Activated naive CD4-positive, alpha-beta T cell treated with anti-CD3 and anti-CD28 coated beads, Interleukin-2, amount 10 ng/mL, durations not matched to agents 7 days and 5 days (primary cell): Measurements from ENCODE around the gene STX1A.

ENCODE experiments used
- CTCF ChIA-PET: fragments of 350-600 bp; sonication (Branson Sonifier 250); formaldehyde crosslinking; loops from one replicate; lab custom pipeline; 2021; ENCODE audit warnings: antibody characterized with exemption; lab: Charles Lee
- DNase-seq: peaks from one replicate; pipeline ENCODE4 v3.0.0-alpha.2; 2020
- H3K27ac Mint-ChIP-seq: one replicate; pipeline ENCODE4 v1.8.0; 2021; ENCODE audit warnings: mild to moderate bottlenecking, moderate library complexity, mixed read lengths
- H3K27me3 Mint-ChIP-seq: one replicate; pipeline ENCODE4 v1.8.0; 2021; ENCODE audit warnings: mild to moderate bottlenecking, mixed read lengths
- H3K36me3 Mint-ChIP-seq: one replicate; pipeline ENCODE4 v1.8.0; 2021; ENCODE audit warnings: mixed read lengths
- H3K4me1 Mint-ChIP-seq: one replicate; pipeline ENCODE4 v1.8.0; 2021; ENCODE audit warnings: mixed read lengths
- H3K4me3 Mint-ChIP-seq: one replicate; pipeline ENCODE4 v1.8.0; 2021; ENCODE audit warnings: mild to moderate bottlenecking, moderate library complexity, mixed read lengths
- H3K9me3 Mint-ChIP-seq: one replicate; pipeline ENCODE4 v1.8.0; 2021; ENCODE audit warnings: mixed read lengths

The STX1A gene

GRCh38 chr7:73718905-73719805 lies at the start of gene STX1A:
TSS of gene STX1A (minus strand) at chr7:73719669. CDS start at chr7:73719631, 38 bp downstream.
- Mint-ChIP-seq H3K27me3 (peaks cover 78% of the 10 kb centered on the region), H3K36me3 (peaks cover 3% of the 10 kb centered on the region), H3K9me3 (no peaks in the 10 kb centered on the region), H3K4me1 (peaks cover 33% of the 10 kb centered on the region), H3K27ac (no peak within 1 kb of the TSS), H3K4me3 (peak within 1 kb of the TSS; percentile 86)
- DNase-seq = peak; percentile 78
- CTCF ChIA-PET = interaction anchor here (1.5 kb wide), 1 partner anchor 13 kb away, joined by 3 read pairs; no protein-coding TSS in a partner anchor

GRCh38 chr7:73768641-73769480 lies 49.4 kb upstream of the STX1A start:
- Mint-ChIP-seq H3K27ac (no peak overlapping the region), H3K9me3 (no peaks in the 10 kb centered on the region), H3K4me1 (peaks cover 7% of the 10 kb centered on the region), H3K27me3 (peaks cover 55% of the 10 kb centered on the region), H3K36me3 (no peaks in the 10 kb centered on the region), H3K4me3 (no peak overlapping the region)
- DNase-seq = no peak
- CTCF ChIA-PET = no interaction called here

GRCh38 chr7:73766556-73767229 lies 47.2 kb upstream of the STX1A start:
- peaks cover 7% of the 10 kb centered on the region for H3K4me1 Mint-ChIP-seq
- H3K27ac Mint-ChIP-seq = no peak overlapping the region
- H3K27me3 Mint-ChIP-seq = peaks cover 62% of the 10 kb centered on the region
- CTCF ChIA-PET = no interaction called here
- no peak for DNase-seq
- no peak overlapping the region for H3K4me3 Mint-ChIP-seq
- H3K9me3 Mint-ChIP-seq = no peaks in the 10 kb centered on the region
- no peaks in the 10 kb centered on the region for H3K36me3 Mint-ChIP-seq

GRCh38 chr7:73762659-73762999 lies 43.2 kb upstream of the STX1A start:
- no peak overlapping the region for H3K27ac Mint-ChIP-seq
- H3K27me3 Mint-ChIP-seq = peaks cover 24% of the 10 kb centered on the region
- DNase-seq = no peak
- H3K9me3 Mint-ChIP-seq = no peaks in the 10 kb centered on the region
- no peaks in the 10 kb centered on the region for H3K4me1 Mint-ChIP-seq
- H3K36me3 Mint-ChIP-seq = no peaks in the 10 kb centered on the region
- CTCF ChIA-PET = no interaction called here
- no peak overlapping the region for H3K4me3 Mint-ChIP-seq

- no peaks in the 10 kb centered on the region for H3K36me3 Mint-ChIP-seq
Measured at GRCh38 chr7:73761854-73762658, 42.6 kb upstream of the STX1A start.

GRCh38 chr7:73758581-73759138 lies 39.2 kb upstream of the STX1A start:
- CTCF ChIA-PET = no interaction called here
- no peak for DNase-seq
- Mint-ChIP-seq H3K27ac (no peak overlapping the region), H3K9me3 (no peaks in the 10 kb centered on the region), H3K27me3 (peaks cover 12% of the 10 kb centered on the region), H3K36me3 (no peaks in the 10 kb centered on the region), H3K4me1 (no peaks in the 10 kb centered on the region), H3K4me3 (no peak overlapping the region)

More at GRCh38 chr7:73761854-73762658, 42.6 kb upstream of the STX1A start:
- no peaks in the 10 kb centered on the region for H3K4me1 Mint-ChIP-seq
- no peak for DNase-seq
- CTCF ChIA-PET = no interaction called here
- peaks cover 20% of the 10 kb centered on the region for H3K27me3 Mint-ChIP-seq
- H3K27ac Mint-ChIP-seq = no peak overlapping the region
- no peak overlapping the region for H3K4me3 Mint-ChIP-seq
- H3K9me3 Mint-ChIP-seq = no peaks in the 10 kb centered on the region

GRCh38 chr7:73749931-73750776 lies 30.7 kb upstream of the STX1A start:
- H3K27me3 Mint-ChIP-seq = peaks cover 4% of the 10 kb centered on the region
- no peak overlapping the region for H3K4me3 Mint-ChIP-seq
- H3K9me3 Mint-ChIP-seq = no peaks in the 10 kb centered on the region
- no peaks in the 10 kb centered on the region for H3K36me3 Mint-ChIP-seq
- no peak overlapping the region for H3K27ac Mint-ChIP-seq
- CTCF ChIA-PET = interaction anchor here (1.7 kb wide), 1 partner anchor 17 kb away, joined by 3 read pairs; no protein-coding TSS in a partner anchor
- no peak for DNase-seq
- no peaks in the 10 kb centered on the region for H3K4me1 Mint-ChIP-seq

GRCh38 chr7:73746378-73746777 lies 26.9 kb upstream of the STX1A start:
- H3K36me3 Mint-ChIP-seq = no peaks in the 10 kb centered on the region
- CTCF ChIA-PET = interaction anchor here (1.4 kb wide), 1 partner anchor 139 kb away, joined by 3 read pairs; no protein-coding TSS in a partner anchor

GRCh38 chr7:73742753-73743641 lies 23.5 kb upstream of the STX1A start:
- H3K9me3 Mint-ChIP-seq = no peaks in the 10 kb centered on the region
- no peak overlapping the region for H3K4me3 Mint-ChIP-seq
- no peak for DNase-seq
- CTCF ChIA-PET = no interaction called here
- peaks cover 3% of the 10 kb centered on the region for H3K4me1 Mint-ChIP-seq
- H3K27ac Mint-ChIP-seq = no peak overlapping the region
- H3K36me3 Mint-ChIP-seq = no peaks in the 10 kb centered on the region
- peaks cover 23% of the 10 kb centered on the region for H3K27me3 Mint-ChIP-seq

More at GRCh38 chr7:73746378-73746777, 26.9 kb upstream of the STX1A start:
- Mint-ChIP-seq H3K4me3 (no peak overlapping the region), H3K4me1 (no peaks in the 10 kb centered on the region), H3K9me3 (no peaks in the 10 kb centered on the region), H3K27me3 (peaks cover 27% of the 10 kb centered on the region), H3K27ac (peak overlapping the region; percentile 12)
- no peak for DNase-seq

- peaks cover 23% of the 10 kb centered on the region for H3K27me3 Mint-ChIP-seq
- no peak overlapping the region for H3K4me3 Mint-ChIP-seq
- H3K36me3 Mint-ChIP-seq = no peaks in the 10 kb centered on the region
- DNase-seq = no peak
- no peaks in the 10 kb centered on the region for H3K9me3 Mint-ChIP-seq
- H3K4me1 Mint-ChIP-seq = peaks cover 9% of the 10 kb centered on the region
- no peak overlapping the region for H3K27ac Mint-ChIP-seq
- CTCF ChIA-PET = no interaction called here
Measured at GRCh38 chr7:73742338-73742752, 22.9 kb upstream of the STX1A start.

GRCh38 chr7:73741600-73741999 lies 22.1 kb upstream of the STX1A start:
- DNase-seq = no peak
- Mint-ChIP-seq H3K36me3 (no peaks in the 10 kb centered on the region), H3K4me3 (no peak overlapping the region), H3K27me3 (peaks cover 23% of the 10 kb centered on the region), H3K9me3 (no peaks in the 10 kb centered on the region), H3K27ac (peak overlapping the region; percentile 22), H3K4me1 (peaks cover 14% of the 10 kb centered on the region)
- CTCF ChIA-PET = no interaction called here

- Mint-ChIP-seq H3K4me3 (peak overlapping the region; percentile 26), H3K27ac (no peak overlapping the region), H3K27me3 (peaks cover 23% of the 10 kb centered on the region), H3K9me3 (no peaks in the 10 kb centered on the region), H3K4me1 (peaks cover 16% of the 10 kb centered on the region), H3K36me3 (peaks cover 3% of the 10 kb centered on the region)
- no peak for DNase-seq
- CTCF ChIA-PET = interaction anchor here (1.0 kb wide), 1 partner anchor 115 kb away, joined by 4 read pairs; no protein-coding TSS in a partner anchor
Measured at GRCh38 chr7:73740771-73741170, 21.3 kb upstream of the STX1A start.
